ENCODE measurements around the gene CDKL1. TPM values are rescaled to one million over a fixed set of nuclear protein-coding genes. Genes with fewer than 3 reads are reported as not detected.
"Not testable (repeated sequence)": the region's sequence is repeated elsewhere in the genome, so short reads cannot be mapped to it uniquely, and the experiment has no call there.

The CDKL1 gene
- total and polyA plus RNA-seq, 7 donors = 0.46 to 4.5 (median 2.0) TPM

DNA sequence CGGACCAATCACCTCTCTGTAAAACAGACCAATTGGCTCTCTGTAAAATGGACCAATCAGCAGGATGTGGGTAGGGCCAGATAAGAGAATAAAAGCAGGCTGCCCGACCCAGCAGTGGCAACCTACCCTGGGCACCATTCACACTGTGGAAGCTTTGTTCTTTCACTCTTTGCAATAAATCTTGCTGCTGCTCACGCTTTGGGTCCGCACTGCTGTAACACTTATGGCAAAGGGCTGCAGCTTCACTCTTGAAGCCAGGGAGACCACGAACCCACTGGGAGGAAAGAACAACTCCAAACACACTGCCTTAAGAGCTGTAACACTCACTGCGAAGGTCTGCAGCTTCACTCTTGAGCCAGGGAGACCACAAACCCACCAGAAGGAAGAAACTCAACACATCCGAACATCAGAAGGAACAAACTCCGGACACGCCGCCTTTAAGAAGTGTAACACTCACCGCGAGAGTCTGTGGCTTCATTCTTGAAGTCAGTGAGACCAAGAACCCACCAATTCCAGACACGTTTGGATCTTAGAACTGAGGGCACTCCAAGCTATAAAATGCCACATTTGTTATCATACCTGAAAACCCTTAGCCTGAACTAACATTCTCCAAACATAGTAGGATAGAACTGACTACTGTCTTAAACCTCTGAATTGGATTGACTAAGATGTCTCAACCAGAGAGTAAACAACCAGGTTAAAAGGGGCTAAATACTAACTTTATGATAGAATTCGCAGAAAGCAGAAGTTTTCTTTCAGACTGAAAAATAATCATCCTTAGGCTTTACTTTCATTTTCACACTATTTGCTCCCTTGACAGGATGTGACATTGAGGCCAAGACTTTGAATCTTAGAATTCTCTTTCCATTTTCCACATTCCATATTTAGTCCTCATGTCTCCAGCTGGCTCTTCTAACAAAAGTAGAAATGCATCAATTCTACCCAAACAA lies 33.6 kb downstream of the CDKL1 start:
- TF ChIP-seq CTCF (IDR thresholded peaks at IDR 0.05) = no peak
- Histone ChIP-seq H3K4me3 (peak overlapping the region; percentile 33), H3K4me1 (no peaks in the 10 kb centered on the region), H3K9me3 (no peaks in the 10 kb centered on the region), H3K36me3 (ENCODE audit: insufficient read depth in 1 of 2, low read depth in 1 of 2) (no peaks in the 10 kb centered on the region), H3K27ac (peak overlapping the region; percentile 30), H3K27me3 (ENCODE audit: insufficient read depth in 3 of 3, low read length in 2 of 3) (no peaks in the 10 kb centered on the region)
- WGBS, 3 donors = 79 to 87% (median 85%) methylated on average over 14 of the region's 14 CpGs
- peak in 1 of 4 donors; percentile 8 for ATAC-seq
- intact Hi-C loops (cut with DNase I) = no loop called here
- DNase-seq = no peak

DNA sequence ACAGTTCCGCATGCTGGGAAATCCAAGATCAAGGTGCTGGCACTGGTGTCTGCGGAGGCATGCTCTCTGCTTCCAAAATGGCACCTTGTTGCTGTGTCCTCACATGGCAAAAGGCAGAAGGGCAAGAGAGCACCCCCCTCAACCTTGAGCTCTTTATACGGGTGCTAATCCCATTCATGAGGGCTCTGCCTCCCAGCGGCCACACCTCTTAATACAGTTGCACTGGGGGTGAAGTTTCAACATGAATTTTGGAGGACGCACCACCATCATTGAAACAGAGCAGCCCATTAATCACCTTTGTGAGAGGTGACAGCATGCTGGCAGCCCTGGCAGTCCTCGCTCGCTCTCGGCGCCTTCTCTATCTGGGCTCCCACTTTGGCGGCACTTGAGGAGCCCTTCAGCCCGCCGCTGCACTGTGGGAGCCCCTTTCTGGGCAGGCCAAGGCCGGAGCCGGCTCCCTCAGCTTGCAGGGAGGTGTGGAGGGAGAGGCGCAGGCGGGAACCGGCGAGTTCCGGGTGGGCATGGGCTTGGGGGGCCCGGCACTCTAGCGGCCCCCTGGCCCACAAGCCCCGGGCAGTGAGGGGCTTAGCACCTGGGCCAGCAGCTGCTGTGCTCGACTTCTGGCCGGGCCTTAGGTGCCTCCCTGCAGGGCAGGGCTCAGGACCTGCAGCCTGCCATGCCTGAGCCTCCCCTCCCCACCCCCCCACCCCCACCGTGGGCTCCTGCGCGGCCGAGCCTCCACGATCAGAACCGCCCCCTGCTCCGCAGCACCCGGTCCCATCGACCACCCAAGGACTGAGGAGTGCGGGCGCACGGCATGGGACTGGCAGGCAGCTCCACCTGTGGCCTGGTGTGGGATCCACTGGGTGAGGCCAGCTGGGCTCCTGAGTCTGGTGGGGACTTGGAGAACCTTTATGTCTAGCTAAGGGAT lies 34.9 kb downstream of the CDKL1 start:
- ATAC-seq; H3K36me3 ChIP-seq (ENCODE audit: insufficient read depth in 1 of 2, low read depth in 1 of 2); H3K9me3 ChIP-seq; intact Hi-C loops (cut with DNase I); H3K27me3 ChIP-seq (ENCODE audit: insufficient read depth in 3 of 3, low read length in 2 of 3); H3K4me1 ChIP-seq; H3K27ac ChIP-seq; DNase-seq; H3K4me3 ChIP-seq: not testable (repeated sequence)
- WGBS, 3 donors = 96 to 97% (median 97%) methylated on average over 29 to 36 of the region's 36 CpGs

- ATAC-seq = no peak
- H3K4me1 ChIP-seq = no peaks in the 10 kb centered on the region
- H3K27me3 ChIP-seq (ENCODE audit: insufficient read depth in 3 of 3, low read length in 2 of 3) = no peaks in the 10 kb centered on the region
- WGBS, 3 donors = 92 to 97% (median 94%) methylated on average over 2 of the region's 2 CpGs
- DNase-seq = no peak
- H3K27ac ChIP-seq = no peak overlapping the region
- H3K4me3 ChIP-seq = no peak overlapping the region
- TF ChIP-seq CTCF (IDR thresholded peaks at IDR 0.05) = no peak
- H3K9me3 ChIP-seq = no peaks in the 10 kb centered on the region
- H3K36me3 ChIP-seq (ENCODE audit: insufficient read depth in 1 of 2, low read depth in 1 of 2) = no peaks in the 10 kb centered on the region
- intact Hi-C loops (cut with DNase I) = no loop called here
Observed at GRCh38 chr14:50360851-50361250, 35.8 kb downstream of the CDKL1 start.

DNA sequence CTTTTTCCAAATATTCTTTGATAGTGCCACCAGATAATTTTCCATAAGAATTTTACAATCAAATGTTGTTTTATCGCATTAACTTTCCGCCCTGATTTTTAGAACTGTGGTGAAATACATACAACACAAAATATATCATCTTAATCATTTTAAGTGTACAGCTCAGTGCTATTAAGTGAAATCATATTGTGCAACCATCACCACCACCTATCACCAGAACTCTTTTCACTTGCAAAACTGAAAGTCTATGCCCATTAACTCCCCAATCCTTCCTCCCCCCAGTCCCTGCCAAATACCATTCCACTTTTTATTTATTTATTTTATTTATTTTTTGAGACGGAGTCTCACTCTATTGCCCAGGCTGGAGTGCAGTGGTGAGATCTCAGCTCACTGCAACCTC lies 36.6 kb downstream of the CDKL1 start:
- no peak for DNase-seq
- H3K27me3 ChIP-seq (ENCODE audit: insufficient read depth in 3 of 3, low read length in 2 of 3) = no peaks in the 10 kb centered on the region
- ATAC-seq = no peak
- no peak overlapping the region for H3K27ac ChIP-seq
- H3K4me3 ChIP-seq = no peak overlapping the region
- TF ChIP-seq CTCF (IDR thresholded peaks at IDR 0.05) = no peak
- no peaks in the 10 kb centered on the region for H3K36me3 ChIP-seq (ENCODE audit: insufficient read depth in 1 of 2, low read depth in 1 of 2)
- no peaks in the 10 kb centered on the region for H3K4me1 ChIP-seq
- intact Hi-C loops (cut with DNase I) = no loop called here
- H3K9me3 ChIP-seq = no peaks in the 10 kb centered on the region
- WGBS, 3 donors = 94 to 96% (median 95%) methylated on average over 3 of the region's 3 CpGs

DNA sequence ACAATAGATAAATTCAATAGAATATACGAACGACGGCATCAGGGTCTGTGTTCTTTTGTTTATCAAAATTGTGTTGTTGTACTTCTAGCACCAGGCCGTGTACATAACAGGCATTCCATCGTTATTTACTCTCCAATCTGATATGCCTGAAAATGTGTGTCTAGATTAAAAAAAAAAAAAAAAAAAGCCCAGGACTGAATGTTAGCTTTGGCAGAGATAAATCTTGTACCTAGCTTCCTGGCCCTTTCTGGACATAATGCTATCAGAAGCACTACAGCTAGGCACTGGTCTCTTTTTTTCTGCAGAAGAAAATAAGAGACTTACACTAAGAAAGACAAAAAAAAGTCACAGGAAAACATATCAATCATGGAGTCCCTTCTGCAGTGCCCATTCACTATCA lies 37.0 kb downstream of the CDKL1 start:
- 88 to 95% (median 92%) methylated on average over 5 of the region's 5 CpGs for WGBS, 3 donors
- ATAC-seq = no peak
- H3K4me3 ChIP-seq = no peak overlapping the region
- no peaks in the 10 kb centered on the region for H3K9me3 ChIP-seq
- TF ChIP-seq CTCF (IDR thresholded peaks at IDR 0.05) = no peak
- H3K27me3 ChIP-seq (ENCODE audit: insufficient read depth in 3 of 3, low read length in 2 of 3) = no peaks in the 10 kb centered on the region
- no peak overlapping the region for H3K27ac ChIP-seq
- no peak for DNase-seq
- H3K36me3 ChIP-seq (ENCODE audit: insufficient read depth in 1 of 2, low read depth in 1 of 2) = no peaks in the 10 kb centered on the region
- no peaks in the 10 kb centered on the region for H3K4me1 ChIP-seq
- intact Hi-C loops (cut with DNase I) = no loop called here

Measured in psoas muscle (tissue), 8 donors.